HEK293 (cell line): ENCODE results near the gene GLMP.

Source experiments
- CTCF ChIA-PET: fragments of 350-600 bp; formaldehyde crosslinking; extraction: SDS; loops from one replicate; lab custom pipeline; 2021; ENCODE audit warnings: antibody characterized with exemption; lab: Yijun Ruan, JAX
- POLR2A ChIA-PET: fragments of 300-600 bp; formaldehyde crosslinking; extraction: SDS; loops from one replicate; lab custom pipeline; 2020; ENCODE audit warnings: antibody characterized with exemption, inconsistent platforms; lab: Yijun Ruan, JAX
- H3K27ac ChIP-seq: fragments of 200-500 bp; sonication (Bioruptor generic); 2 replicates; pipeline ENCODE4 v1.5.1; 2014; ENCODE audit warnings: low read depth, low read length, control low read depth, inconsistent platforms; ENCODE audit errors: extremely low read depth
- H3K36me3 ChIP-seq, 2 experiments: fragments of 200-500 bp in 1 of 2; sonication (Bioruptor generic) in 1 of 2; 1 replicate in 1 of 2; 2 replicates in 1 of 2; pipeline ENCODE4 v1.5.1; 2014 to 2017; ENCODE audit warnings: inconsistent platforms in 2 of 2, low read length in 2 of 2; ENCODE audit not compliant: control insufficient read depth in 2 of 2, insufficient read depth in 1 of 2
- H3K4me1 ChIP-seq: fragments of 200-500 bp; sonication (Bioruptor generic); 2 replicates; pipeline ENCODE4 v1.5.1; 2014; ENCODE audit warnings: mild to moderate bottlenecking, low read length, inconsistent platforms; ENCODE audit not compliant: control insufficient read depth, insufficient read depth
- H3K4me3 ChIP-seq: 2 replicates; pipeline ENCODE4 v1.5.1; 2011; ENCODE audit warnings: low read depth, mild to moderate bottlenecking, control low read depth, low read length, moderate library complexity
- H3K9me3 ChIP-seq: fragments of 200-500 bp; sonication (Bioruptor generic); 2 replicates; pipeline ENCODE4 v1.5.1; 2014; ENCODE audit warnings: low read depth, low read length, inconsistent platforms; ENCODE audit not compliant: control insufficient read depth, insufficient read depth
- TRIM28 ChIP-seq: IDR thresholded peaks from 2 replicates; pipeline ENCODE4 v1.6.1; 2011; ENCODE audit warnings: low read length, control low read depth, borderline replicate concordance
- ZBTB21 ChIP-seq: fragments of 450-650 bp; formaldehyde crosslinking; IDR thresholded peaks from 2 replicates; pipeline ENCODE4 v1.5.1; 2017; ENCODE audit warnings: missing biosample characterization, missing genetic modification characterization
- ZNF112 ChIP-seq: fragments of 450-650 bp; formaldehyde crosslinking; IDR thresholded peaks from 2 replicates; pipeline ENCODE4 v1.5.0; 2017; ENCODE audit warnings: missing biosample characterization, missing genetic modification characterization
- ZNF132 ChIP-seq: fragments of 450-650 bp; formaldehyde crosslinking; IDR thresholded peaks from 2 replicates; pipeline ENCODE4 v1.5.1; 2017; ENCODE audit warnings: missing biosample characterization, missing genetic modification characterization, borderline replicate concordance
- ZNF157 ChIP-seq: fragments of 450-650 bp; formaldehyde crosslinking; IDR thresholded peaks from 2 replicates; pipeline ENCODE4 v1.5.1; 2016; ENCODE audit warnings: missing biosample characterization, missing genetic modification characterization
- ZNF248 ChIP-seq: fragments of 450-650 bp; formaldehyde crosslinking; IDR thresholded peaks from 2 replicates; pipeline ENCODE4 v1.5.1; 2017; ENCODE audit warnings: missing biosample characterization, missing genetic modification characterization
- ZNF266 ChIP-seq: fragments of 450-650 bp; formaldehyde crosslinking; IDR thresholded peaks from 2 replicates; pipeline ENCODE4 v1.5.1; 2016; ENCODE audit warnings: missing biosample characterization, missing genetic modification characterization, low read depth
- ZNF354C ChIP-seq: fragments of 450-650 bp; formaldehyde crosslinking; IDR thresholded peaks from 2 replicates; pipeline ENCODE4 v1.5.1; 2016; ENCODE audit warnings: missing biosample characterization, missing genetic modification characterization, low read depth, borderline replicate concordance
- ZNF37A ChIP-seq: fragments of 450-650 bp; IDR thresholded peaks from 2 replicates; pipeline ENCODE4 v1.5.1; 2018; ENCODE audit warnings: missing biosample characterization, missing genetic modification characterization
- ZNF398 ChIP-seq: fragments of 450-650 bp; formaldehyde crosslinking; IDR thresholded peaks from 2 replicates; pipeline ENCODE4 v1.5.1; 2017; ENCODE audit warnings: missing biosample characterization, missing genetic modification characterization
- ZNF530 ChIP-seq: fragments of 450-650 bp; formaldehyde crosslinking; IDR thresholded peaks from 2 replicates; pipeline ENCODE4 v1.5.1; 2016; ENCODE audit warnings: low read depth, missing biosample characterization, missing genetic modification characterization
- ZNF600 ChIP-seq: fragments of 450-650 bp; formaldehyde crosslinking; IDR thresholded peaks from 2 replicates; pipeline ENCODE4 v1.5.1; 2016; ENCODE audit warnings: missing biosample characterization, missing genetic modification characterization
- ZNF623 ChIP-seq: fragments of 450-650 bp; formaldehyde crosslinking; IDR thresholded peaks from 2 replicates; pipeline ENCODE4 v1.5.1; 2016; ENCODE audit warnings: missing biosample characterization, missing genetic modification characterization
- TF ChIP-seq, protein P1 (sequence below): fragments of 450-650 bp; formaldehyde crosslinking; IDR thresholded peaks from 2 replicates; pipeline ENCODE4 v1.5.1; 2016; ENCODE audit warnings: missing biosample characterization, missing genetic modification characterization
- TF ChIP-seq, protein P2 (sequence below): sonication (generic); formaldehyde crosslinking; IDR thresholded peaks from 2 replicates; pipeline ENCODE4 v1.8.1; 2022; ENCODE audit warnings: mild to moderate bottlenecking, moderate library complexity, missing genetic modification reagents
- TF ChIP-seq, protein P3 (sequence below): fragments of 450-650 bp; formaldehyde crosslinking; IDR thresholded peaks from 2 replicates; pipeline ENCODE4 v1.5.1; 2016; ENCODE audit warnings: missing biosample characterization, missing genetic modification characterization, low read depth
- TF ChIP-seq, protein P4 (sequence below): fragments of 450-650 bp; formaldehyde crosslinking; conservative IDR thresholded peaks from 2 replicates; pipeline ENCODE4 v1.5.1; 2016; ENCODE audit warnings: low read depth, missing biosample characterization, missing genetic modification characterization

The GLMP gene

GRCh38 chr1:156293098-156293434 is 2.4 kb downstream of the GLMP start:
- peaks cover 3% of the 10 kb centered on the region; the same call in 1 of the 2 replicates for H3K4me1 ChIP-seq
- peaks cover 3 to 48% of the 10 kb centered on the region in 2 experiments; a peak in 2 of 3 replicates for H3K36me3 ChIP-seq
- no peaks in the 10 kb centered on the region for H3K9me3 ChIP-seq
- POLR2A ChIA-PET = interaction anchor here (0.6 to 1.6 kb wide), 2 partner anchors 10 to 26 kb away, joined by 3 to 10 read pairs; partner anchors contain the start of gene SMG5
- H3K27ac ChIP-seq = no peak overlapping the region
- CTCF ChIA-PET = interaction anchor here (0.7 kb wide), 1 partner anchor 89 kb away, joined by 3 read pairs; no protein-coding TSS in a partner anchor
- TF ChIP-seq, protein P1, sequence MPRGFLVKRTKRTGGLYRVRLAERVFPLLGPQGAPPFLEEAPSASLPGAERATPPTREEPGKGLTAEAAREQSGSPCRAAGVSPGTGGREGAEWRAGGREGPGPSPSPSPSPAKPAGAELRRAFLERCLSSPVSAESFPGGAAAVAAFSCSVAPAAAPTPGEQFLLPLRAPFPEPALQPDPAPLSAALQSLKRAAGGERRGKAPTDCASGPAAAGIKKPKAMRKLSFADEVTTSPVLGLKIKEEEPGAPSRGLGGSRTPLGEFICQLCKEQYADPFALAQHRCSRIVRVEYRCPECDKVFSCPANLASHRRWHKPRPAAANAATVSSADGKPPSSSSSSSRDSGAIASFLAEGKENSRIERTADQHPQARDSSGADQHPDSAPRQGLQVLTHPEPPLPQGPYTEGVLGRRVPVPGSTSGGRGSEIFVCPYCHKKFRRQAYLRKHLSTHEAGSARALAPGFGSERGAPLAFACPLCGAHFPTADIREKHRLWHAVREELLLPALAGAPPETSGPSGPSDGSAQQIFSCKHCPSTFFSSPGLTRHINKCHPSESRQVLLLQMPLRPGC = no peak
- TF ChIP-seq TRIM28 (no peak), ZNF623 (tag by site-specific recombination) (no peak), ZNF248 (tag by site-specific recombination) (no peak), ZNF600 (tag by site-specific recombination) (no peak), ZNF37A (tag by site-specific recombination) (no peak), ZNF157 (no peak), ZNF112 (tag by site-specific recombination) (no peak), ZBTB21 (tag by site-specific recombination) (no peak), ZNF266 (tag by site-specific recombination) (no peak), ZNF530 (tag by site-specific recombination) (no peak), ZNF354C (no peak), ZNF132 (tag by site-specific recombination) (no peak), ZNF398 (tag by site-specific recombination) (no peak)
- TF ChIP-seq, protein P2, sequence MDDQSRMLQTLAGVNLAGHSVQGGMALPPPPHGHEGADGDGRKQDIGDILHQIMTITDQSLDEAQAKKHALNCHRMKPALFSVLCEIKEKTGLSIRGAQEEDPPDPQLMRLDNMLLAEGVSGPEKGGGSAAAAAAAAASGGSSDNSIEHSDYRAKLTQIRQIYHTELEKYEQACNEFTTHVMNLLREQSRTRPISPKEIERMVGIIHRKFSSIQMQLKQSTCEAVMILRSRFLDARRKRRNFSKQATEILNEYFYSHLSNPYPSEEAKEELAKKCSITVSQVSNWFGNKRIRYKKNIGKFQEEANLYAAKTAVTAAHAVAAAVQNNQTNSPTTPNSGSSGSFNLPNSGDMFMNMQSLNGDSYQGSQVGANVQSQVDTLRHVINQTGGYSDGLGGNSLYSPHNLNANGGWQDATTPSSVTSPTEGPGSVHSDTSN (CRISPR knock-in tag) = no peak
- TF ChIP-seq, protein P3, sequence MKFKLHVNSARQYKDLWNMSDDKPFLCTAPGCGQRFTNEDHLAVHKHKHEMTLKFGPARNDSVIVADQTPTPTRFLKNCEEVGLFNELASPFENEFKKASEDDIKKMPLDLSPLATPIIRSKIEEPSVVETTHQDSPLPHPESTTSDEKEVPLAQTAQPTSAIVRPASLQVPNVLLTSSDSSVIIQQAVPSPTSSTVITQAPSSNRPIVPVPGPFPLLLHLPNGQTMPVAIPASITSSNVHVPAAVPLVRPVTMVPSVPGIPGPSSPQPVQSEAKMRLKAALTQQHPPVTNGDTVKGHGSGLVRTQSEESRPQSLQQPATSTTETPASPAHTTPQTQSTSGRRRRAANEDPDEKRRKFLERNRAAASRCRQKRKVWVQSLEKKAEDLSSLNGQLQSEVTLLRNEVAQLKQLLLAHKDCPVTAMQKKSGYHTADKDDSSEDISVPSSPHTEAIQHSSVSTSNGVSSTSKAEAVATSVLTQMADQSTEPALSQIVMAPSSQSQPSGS (tag by site-specific recombination) = no peak
- TF ChIP-seq, protein P4, sequence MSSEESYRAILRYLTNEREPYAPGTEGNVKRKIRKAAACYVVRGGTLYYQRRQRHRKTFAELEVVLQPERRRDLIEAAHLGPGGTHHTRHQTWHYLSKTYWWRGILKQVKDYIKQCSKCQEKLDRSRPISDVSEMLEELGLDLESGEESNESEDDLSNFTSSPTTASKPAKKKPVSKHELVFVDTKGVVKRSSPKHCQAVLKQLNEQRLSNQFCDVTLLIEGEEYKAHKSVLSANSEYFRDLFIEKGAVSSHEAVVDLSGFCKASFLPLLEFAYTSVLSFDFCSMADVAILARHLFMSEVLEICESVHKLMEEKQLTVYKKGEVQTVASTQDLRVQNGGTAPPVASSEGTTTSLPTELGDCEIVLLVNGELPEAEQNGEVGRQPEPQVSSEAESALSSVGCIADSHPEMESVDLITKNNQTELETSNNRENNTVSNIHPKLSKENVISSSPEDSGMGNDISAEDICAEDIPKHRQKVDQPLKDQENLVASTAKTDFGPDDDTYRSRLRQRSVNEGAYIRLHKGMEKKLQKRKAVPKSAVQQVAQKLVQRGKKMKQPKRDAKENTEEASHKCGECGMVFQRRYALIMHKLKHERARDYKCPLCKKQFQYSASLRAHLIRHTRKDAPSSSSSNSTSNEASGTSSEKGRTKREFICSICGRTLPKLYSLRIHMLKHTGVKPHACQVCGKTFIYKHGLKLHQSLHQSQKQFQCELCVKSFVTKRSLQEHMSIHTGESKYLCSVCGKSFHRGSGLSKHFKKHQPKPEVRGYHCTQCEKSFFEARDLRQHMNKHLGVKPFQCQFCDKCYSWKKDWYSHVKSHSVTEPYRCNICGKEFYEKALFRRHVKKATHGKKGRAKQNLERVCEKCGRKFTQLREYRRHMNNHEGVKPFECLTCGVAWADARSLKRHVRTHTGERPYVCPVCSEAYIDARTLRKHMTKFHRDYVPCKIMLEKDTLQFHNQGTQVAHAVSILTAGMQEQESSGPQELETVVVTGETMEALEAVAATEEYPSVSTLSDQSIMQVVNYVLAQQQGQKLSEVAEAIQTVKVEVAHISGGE = no peak
- no peak overlapping the region for H3K4me3 ChIP-seq
